AG04450 (cell line): Measurements from ENCODE around the gene VAV3. TPM values are rescaled to one million over a fixed set of nuclear protein-coding genes. Genes with fewer than 3 reads are reported as not detected.

Source experiments
- CTCF ChIA-PET: fragments of 300-600, 350-600 bp; formaldehyde crosslinking; extraction: SDS; loops from one replicate; lab custom pipeline; 2022; ENCODE audit warnings: antibody characterized with exemption, inconsistent platforms; lab: Charles Lee
- POLR2A ChIA-PET: fragments of 350-600 bp; formaldehyde crosslinking; extraction: SDS; loops from one replicate; lab custom pipeline; 2021; ENCODE audit warnings: antibody characterized with exemption, inconsistent platforms; lab: Yijun Ruan, JAX
- DNase-seq: peaks from one replicate; pipeline ENCODE4 v3.0.0-alpha.2; 2011; ENCODE audit warnings: low read depth, low spot score
- H3K27ac ChIP-seq: one replicate; pipeline ENCODE4 v1.5.1; 2012; ENCODE audit warnings: low read depth, low read length, control low read depth
- H3K27me3 ChIP-seq: one replicate; pipeline ENCODE4 v1.6.0; 2012; ENCODE audit warnings: low read length; ENCODE audit not compliant: control insufficient read depth, insufficient read depth
- H3K4me3 ChIP-seq: 2 replicates; pipeline ENCODE4 v1.5.1; 2011; ENCODE audit warnings: mild to moderate bottlenecking, low read depth, low read length, control low read depth
- H3K9me3 ChIP-seq: 2 replicates; pipeline ENCODE4 v1.5.1; 2012; ENCODE audit warnings: low read length; ENCODE audit not compliant: control insufficient read depth, insufficient read depth
- CTCF ChIP-seq: IDR thresholded peaks from 2 replicates; pipeline ENCODE4 v1.5.1; 2011; ENCODE audit warnings: low read depth, low read length, control low read depth, inconsistent platforms
- polyA plus RNA-seq: library from polyadenylated mRNA; depleted of rRNA; stranded (reverse); fragments of >200 nt; gene quantifications from 2 replicates; pipeline ENCODE4 v1.2.3, GENCODE V29; 2011

The VAV3 gene
- polyA plus RNA-seq, 1 experiment: 0.02 TPM

GRCh38 chr1:107810291-107810951, 154.6 kb downstream of the VAV3 start:
- Histone ChIP-seq H3K4me3 (no peak overlapping the region), H3K27me3 (no peaks in the 10 kb centered on the region), H3K9me3 (no peaks in the 10 kb centered on the region), H3K27ac (no peak overlapping the region)
- no peak for TF ChIP-seq CTCF
- POLR2A ChIA-PET: no interaction called here
- CTCF ChIA-PET: no interaction called here
- no peak for DNase-seq

- no peaks in the 10 kb centered on the region for H3K9me3 ChIP-seq
- TF ChIP-seq CTCF: no peak
- H3K4me3 ChIP-seq: no peak overlapping the region
- ChIA-PET CTCF (no interaction called here), POLR2A (no interaction called here)
- DNase-seq: no peak
- H3K27me3 ChIP-seq: no peaks in the 10 kb centered on the region
- no peak overlapping the region for H3K27ac ChIP-seq
Observed at GRCh38 chr1:107807855-107808254, 157.1 kb downstream of the VAV3 start.

GRCh38 chr1:107807405-107807804, 157.6 kb downstream of the VAV3 start:
- CTCF ChIA-PET: no interaction called here
- POLR2A ChIA-PET: no interaction called here
- no peaks in the 10 kb centered on the region for H3K27me3 ChIP-seq
- no peak for DNase-seq
- no peak overlapping the region for H3K4me3 ChIP-seq
- no peak overlapping the region for H3K27ac ChIP-seq
- no peak for TF ChIP-seq CTCF
- H3K9me3 ChIP-seq: no peaks in the 10 kb centered on the region

- DNase-seq: no peak
- Histone ChIP-seq H3K27me3 (no peaks in the 10 kb centered on the region), H3K4me3 (no peak overlapping the region), H3K27ac (no peak overlapping the region), H3K9me3 (no peaks in the 10 kb centered on the region)
- TF ChIP-seq CTCF: no peak
- CTCF ChIA-PET: no interaction called here
- POLR2A ChIA-PET: no interaction called here
Observed at GRCh38 chr1:107806902-107807301, 158.1 kb downstream of the VAV3 start.

GRCh38 chr1:107804741-107805140, 160.2 kb downstream of the VAV3 start:
- Histone ChIP-seq H3K27me3 (no peaks in the 10 kb centered on the region), H3K4me3 (no peak overlapping the region), H3K9me3 (no peaks in the 10 kb centered on the region), H3K27ac (no peak overlapping the region)
- ChIA-PET CTCF (no interaction called here), POLR2A (no interaction called here)
- TF ChIP-seq CTCF: no peak
- no peak for DNase-seq
